DOHH2 (cell line): Measurements from ENCODE around the gene KLK15.
"Not testable (repeated sequence)": the region's sequence is repeated elsewhere in the genome, so short reads cannot be mapped to it uniquely, and the experiment has no call there.

Experiments used
- H3F3A ChIP-seq: fragments of 200-600 bp; sonication (generic), shearing (Covaris generic); 2 replicates; pipeline ENCODE4 v1.6.0; 2016; ENCODE audit warnings: antibody characterized with exemption, mild to moderate bottlenecking; ENCODE audit not compliant: control insufficient read depth, insufficient read depth
- H3K27ac ChIP-seq: fragments of 200-600 bp; sonication (generic); 2 replicates; pipeline ENCODE4 v1.5.1; 2014; ENCODE audit warnings: low read depth, mild to moderate bottlenecking, low read length, moderate library complexity
- H3K27me3 ChIP-seq: fragments of 200-600 bp; sonication (generic); 2 replicates; pipeline ENCODE4 v1.6.1; 2014; ENCODE audit warnings: mild to moderate bottlenecking, low read length, mixed read lengths; ENCODE audit not compliant: control insufficient read depth
- H3K36me3 ChIP-seq: fragments of 200-600 bp; sonication (generic); 2 replicates; pipeline ENCODE4 v1.6.1; 2014; ENCODE audit warnings: mild to moderate bottlenecking, low read length, moderate library complexity, mixed read lengths; ENCODE audit not compliant: control insufficient read depth
- H3K4me1 ChIP-seq: fragments of 200-600 bp; sonication (generic); 2 replicates; pipeline ENCODE4 v1.6.1; 2014; ENCODE audit warnings: mild to moderate bottlenecking, low read length, mixed read lengths; ENCODE audit not compliant: control insufficient read depth
- H3K4me2 ChIP-seq: fragments of 200-600 bp; sonication (generic); 2 replicates; pipeline ENCODE4 v1.6.0; 2014; ENCODE audit warnings: mild to moderate bottlenecking, low read length, moderate library complexity
- H3K4me3 ChIP-seq: fragments of 200-600 bp; sonication (generic); 2 replicates; pipeline ENCODE4 v1.5.1; 2014; ENCODE audit warnings: mild to moderate bottlenecking, low read length, mixed read lengths
- H3K79me2 ChIP-seq: fragments of 200-600 bp; sonication (generic); 2 replicates; pipeline ENCODE4 v1.6.1; 2014; ENCODE audit warnings: mild to moderate bottlenecking, low read length, mixed read lengths; ENCODE audit not compliant: control insufficient read depth
- H3K9me2 ChIP-seq: fragments of 200-600 bp; sonication (generic); replicated peaks from 2 replicates; pipeline ENCODE4 v1.6.1; 2014; ENCODE audit warnings: mild to moderate bottlenecking, low read length, mixed read lengths; ENCODE audit not compliant: control insufficient read depth
- H3K9me3 ChIP-seq: fragments of 200-600 bp; sonication (generic); 2 replicates; pipeline ENCODE4 v1.6.1; 2014; ENCODE audit warnings: antibody characterized with exemption, low read length, mixed read lengths; ENCODE audit not compliant: control insufficient read depth, insufficient read depth
- H4K20me1 ChIP-seq: fragments of 200-600 bp; sonication (generic); 2 replicates; pipeline ENCODE4 v1.6.0; 2014; ENCODE audit warnings: low read depth, mild to moderate bottlenecking, antibody characterized with exemption, low read length, moderate library complexity; ENCODE audit not compliant: control insufficient read depth, insufficient read depth
- CTCF ChIP-seq: fragments of 200-600 bp; sonication (generic); IDR thresholded peaks from one replicate; pipeline ENCODE4 v1.5.1; 2014; ENCODE audit warnings: antibody characterized with exemption, mild to moderate bottlenecking, low read depth, low read length; ENCODE audit not compliant: poor library complexity, severe bottlenecking
- EZH2phosphoT487 ChIP-seq: fragments of 200-600 bp; sonication (generic); IDR thresholded peaks from 2 replicates; pipeline ENCODE4 v1.6.1; 2017; ENCODE audit warnings: borderline replicate concordance, mild to moderate bottlenecking, antibody characterized with exemption, low read length, moderate library complexity, mixed read lengths

The KLK15 gene

GRCh38 chr19:50790396-50790795 is 43.0 kb downstream of the KLK15 start, which contains the start of gene ACP4:
ACP4 (plus strand) TSS chr19:50790415; CDS start chr19:50790415, 0 bp downstream.
- H3K4me3 ChIP-seq, result no peak within 1 kb of the TSS
- no peaks in the 10 kb centered on the region for H3K79me2 ChIP-seq
- peaks cover 1% of the 10 kb centered on the region for H3K36me3 ChIP-seq
- peaks cover 7% of the 10 kb centered on the region for H3F3A ChIP-seq
- no peaks in the 10 kb centered on the region for H3K27me3 ChIP-seq
- TF ChIP-seq CTCF (no peak), EZH2phosphoT487 (no peak)
- no peaks in the 10 kb centered on the region for H4K20me1 ChIP-seq
- no peaks in the 10 kb centered on the region for H3K9me3 ChIP-seq
- no peaks in the 10 kb centered on the region for H3K9me2 ChIP-seq
- H3K4me2 ChIP-seq, result no peak within 1 kb of the TSS
- H3K4me1 ChIP-seq, result peaks cover 13% of the 10 kb centered on the region
- H3K27ac ChIP-seq, result no peak within 1 kb of the TSS

GRCh38 chr19:50785329-50785728 is 48.0 kb downstream of the KLK15 start:
- Histone ChIP-seq H3F3A (no peaks in the 10 kb centered on the region), H3K4me1 (no peaks in the 10 kb centered on the region), H3K27me3 (no peaks in the 10 kb centered on the region), H3K4me2 (no peak overlapping the region), H3K9me3 (no peaks in the 10 kb centered on the region), H3K27ac (no peak overlapping the region), H3K9me2 (no peaks in the 10 kb centered on the region), H3K36me3 (no peaks in the 10 kb centered on the region), H4K20me1 (no peaks in the 10 kb centered on the region), H3K4me3 (no peak overlapping the region), H3K79me2 (no peaks in the 10 kb centered on the region)
- TF ChIP-seq EZH2phosphoT487 (no peak), CTCF (no peak)

GRCh38 chr19:50784710-50785109 is 48.7 kb downstream of the KLK15 start:
- no peaks in the 10 kb centered on the region for H3K79me2 ChIP-seq
- no peaks in the 10 kb centered on the region for H3K27me3 ChIP-seq
- no peaks in the 10 kb centered on the region for H3K9me2 ChIP-seq
- TF ChIP-seq CTCF (no peak), EZH2phosphoT487 (no peak)
- H3K4me3 ChIP-seq, result no peak overlapping the region
- H3K27ac ChIP-seq, result no peak overlapping the region
- no peak overlapping the region for H3K4me2 ChIP-seq
- H3K4me1 ChIP-seq, result no peaks in the 10 kb centered on the region
- no peaks in the 10 kb centered on the region for H3F3A ChIP-seq
- H3K9me3 ChIP-seq, result no peaks in the 10 kb centered on the region
- no peaks in the 10 kb centered on the region for H3K36me3 ChIP-seq
- H4K20me1 ChIP-seq, result no peaks in the 10 kb centered on the region

- H3K4me3 ChIP-seq, H3K27me3 ChIP-seq, H3K27ac ChIP-seq, H3K79me2 ChIP-seq, H3K9me2 ChIP-seq, H3K4me1 ChIP-seq, H3K9me3 ChIP-seq, H4K20me1 ChIP-seq, H3K4me2 ChIP-seq, H3F3A ChIP-seq, H3K36me3 ChIP-seq: not testable (repeated sequence)
Observed at GRCh38 chr19:50783848-50784152, 49.6 kb downstream of the KLK15 start.
